ENCODE data around the gene TGFB1.
"Not testable (repeated sequence)": the region's sequence is repeated elsewhere in the genome, so short reads cannot be mapped to it uniquely, and the experiment has no call there.

TGFB1 gene

DNA sequence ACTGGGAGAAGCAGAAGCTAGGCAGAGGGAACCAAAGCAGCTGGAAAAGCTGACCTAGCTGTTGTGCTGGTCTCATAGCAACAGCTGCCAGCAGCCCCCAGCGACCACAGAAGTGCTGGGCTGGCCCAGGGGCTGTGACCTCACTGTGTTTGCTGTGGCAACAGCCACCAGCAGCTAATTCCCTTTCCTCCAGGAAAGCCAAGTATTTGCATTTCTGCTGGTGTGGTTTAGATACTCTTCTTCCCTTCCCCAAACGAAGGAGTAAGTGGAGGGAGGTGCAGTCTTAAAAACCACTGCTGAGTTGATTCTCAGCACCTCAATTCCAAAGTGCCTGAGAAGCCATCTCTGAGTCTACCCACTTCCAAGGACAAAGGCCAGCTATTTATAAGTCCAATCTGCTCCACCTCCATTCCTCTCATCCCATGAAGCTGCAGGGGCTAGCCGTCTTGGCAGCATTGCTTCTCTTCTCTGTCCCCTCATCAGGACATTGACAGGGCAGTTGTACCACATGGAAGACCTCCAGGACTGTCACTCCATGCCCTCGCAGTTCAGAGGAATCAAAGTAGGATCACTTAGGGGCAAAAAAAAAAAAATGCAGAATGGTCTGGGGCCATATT, 55.3 kb downstream of the TGFB1 start:
- DNase-seq, result no peak

DNA sequence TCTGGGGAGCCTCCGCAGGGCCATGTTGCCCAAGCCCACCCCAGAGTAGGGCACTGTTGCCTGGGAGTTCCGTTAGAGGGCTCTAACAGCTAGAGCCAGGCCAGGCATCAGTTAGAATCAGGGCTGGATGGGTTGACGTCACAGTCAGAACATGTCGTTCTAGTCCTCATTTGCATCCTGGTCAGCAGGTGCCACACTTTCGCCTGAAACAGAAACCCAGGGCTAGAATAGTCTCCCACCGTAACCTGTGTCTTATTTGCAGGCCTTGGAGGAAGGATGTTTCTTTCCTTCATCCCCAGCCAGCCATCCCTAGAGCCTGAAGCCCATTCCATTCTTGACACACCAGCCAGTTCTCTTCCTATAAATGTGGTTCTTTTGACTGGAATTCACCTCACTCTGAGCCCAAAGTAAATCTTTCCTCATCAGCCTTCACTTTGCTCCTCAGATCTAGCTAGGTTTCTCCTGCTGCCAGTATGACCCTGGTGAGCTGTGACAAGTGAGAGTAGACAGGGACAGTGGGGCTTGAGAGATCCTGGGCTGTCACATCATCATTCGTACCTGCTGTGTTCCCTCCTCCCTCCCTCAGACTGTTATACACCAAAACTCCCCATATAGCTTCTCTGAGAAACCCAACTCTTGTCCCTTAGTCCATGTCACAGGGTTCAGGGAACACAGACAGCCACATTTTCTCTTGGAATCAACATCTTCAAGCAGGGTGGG, 55.9 kb downstream of the TGFB1 start:
- DNase-seq, result no peak

DNA sequence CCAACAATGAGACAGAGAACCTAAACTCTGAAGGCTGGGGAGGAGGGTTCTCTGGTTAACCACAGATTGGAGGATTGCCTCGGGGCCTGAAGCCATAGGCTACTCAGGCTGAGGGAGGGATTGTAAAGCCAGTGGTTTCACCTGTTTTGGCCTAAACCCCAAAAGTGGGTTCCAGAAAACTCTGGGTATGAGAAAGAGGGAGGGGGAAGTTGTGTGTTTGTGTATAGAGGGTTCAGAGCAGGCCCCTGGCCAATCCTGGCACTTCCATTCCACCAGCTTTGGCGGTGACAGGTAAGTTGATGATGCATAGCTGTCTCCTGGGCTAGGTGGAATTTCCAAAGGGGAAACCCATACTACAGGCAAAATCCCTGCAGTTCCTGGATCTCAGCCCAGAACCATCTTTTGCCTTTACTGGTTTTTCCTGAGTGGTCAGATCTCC, 57.3 kb downstream of the TGFB1 start:
- no peak for DNase-seq

DNA sequence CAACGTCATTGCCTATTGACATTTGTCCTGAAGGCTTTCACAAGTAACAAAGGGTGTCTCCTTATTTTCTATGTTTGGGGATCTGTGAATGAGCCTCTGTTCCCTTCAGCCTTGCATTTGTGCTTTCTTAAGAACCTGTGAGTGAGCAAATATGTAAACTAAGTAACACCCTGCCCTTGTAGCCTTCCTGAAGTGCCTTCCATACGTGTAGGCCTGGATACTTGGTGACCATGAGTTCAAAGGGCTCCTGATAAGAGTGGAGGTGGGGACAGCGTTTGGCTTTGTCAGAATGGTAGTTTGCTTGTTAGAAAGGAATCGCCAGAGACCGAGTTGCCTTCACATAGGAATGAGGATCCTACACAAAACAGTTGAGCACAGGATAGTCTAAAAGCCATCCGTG, 58.2 kb downstream of the TGFB1 start:
- DNase-seq, result no peak

DNA sequence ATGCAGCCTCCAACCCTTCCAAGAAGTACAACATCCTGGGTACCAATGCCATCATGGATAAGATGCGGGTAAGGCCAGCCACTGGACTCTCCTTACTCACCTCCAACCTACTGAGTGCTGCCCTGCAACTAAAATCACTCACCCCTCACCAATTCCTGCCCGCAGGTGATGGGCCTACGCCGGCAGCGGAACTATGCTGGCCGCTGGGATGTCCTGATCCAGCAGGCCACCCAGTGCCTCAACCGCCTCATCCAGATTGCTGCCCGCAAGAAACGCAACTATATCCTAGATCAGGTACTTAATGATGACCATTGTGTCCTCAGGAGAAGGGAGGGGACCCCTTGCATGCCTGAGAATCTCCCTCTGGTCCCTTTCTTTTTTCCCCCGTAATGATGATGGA, 59.3 kb downstream of the TGFB1 start:
- DNase-seq, result no peak

DNA sequence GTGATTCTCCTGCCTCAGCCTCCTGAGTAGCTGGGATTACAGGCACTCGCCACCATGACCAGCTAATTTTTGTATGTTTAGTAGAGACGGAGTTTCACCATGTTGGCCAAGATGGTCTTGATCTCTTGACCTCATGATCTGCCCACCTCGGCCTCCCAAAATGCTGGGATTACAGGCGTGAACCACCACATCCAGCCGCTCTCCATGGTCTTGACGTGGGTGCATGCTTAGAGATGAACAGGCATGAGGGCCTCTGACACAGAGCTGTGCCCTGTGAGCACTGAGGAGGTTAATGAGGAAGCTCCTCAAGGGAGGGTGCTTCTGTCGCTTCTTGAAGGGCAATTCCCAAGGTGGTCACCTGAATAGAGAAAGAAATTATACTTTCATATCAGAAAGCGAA, 63.9 kb downstream of the TGFB1 start:
- not testable (repeated sequence) for DNase-seq

DNA sequence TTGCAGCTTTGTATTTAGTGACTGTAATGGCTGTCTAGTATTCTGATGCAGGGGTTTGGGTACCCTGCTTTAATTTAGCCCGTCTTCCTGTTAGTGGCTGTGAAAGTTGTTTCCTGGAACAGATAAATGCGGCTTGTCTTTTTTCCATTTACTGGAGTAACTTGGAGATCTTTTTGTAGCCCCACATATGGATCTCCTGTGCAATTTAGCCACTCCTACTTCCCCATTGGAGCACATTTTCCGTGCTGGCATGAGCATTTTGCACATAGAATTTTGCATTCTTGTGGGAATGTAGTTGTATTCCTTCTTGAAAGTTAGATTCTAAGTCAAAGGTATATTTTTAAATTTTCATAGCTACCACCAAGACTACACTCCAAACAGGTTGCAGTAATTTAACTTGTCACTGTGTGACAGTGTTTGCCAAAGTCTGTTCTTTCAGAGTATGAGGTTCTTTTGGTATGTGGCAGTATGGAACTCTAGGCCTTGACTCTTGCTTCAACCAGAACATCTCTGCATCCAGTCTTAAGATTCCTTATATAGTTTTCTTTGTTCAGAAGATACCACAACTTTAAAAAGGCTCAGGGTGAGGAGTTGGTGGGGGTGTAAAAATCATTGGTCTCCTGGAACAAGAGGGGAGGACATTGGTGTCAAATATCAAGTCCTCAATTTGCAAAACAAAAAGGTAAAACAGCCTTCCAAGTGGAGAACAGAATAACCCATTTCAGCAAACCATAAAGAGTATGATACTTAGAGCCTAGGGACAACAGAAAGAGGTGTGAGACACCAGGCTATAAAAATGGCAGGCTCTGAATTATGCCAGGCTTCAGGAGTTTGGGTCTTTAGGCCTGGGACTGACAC, 64.8 kb downstream of the TGFB1 start:
- DNase-seq, result no peak

Data from activated naive CD4-positive, alpha-beta T cell (primary cell).